Stimulated activated CD8-positive, alpha-beta memory T cell treated with anti-CD3 and anti-CD28 coated beads, Interleukin-4, amount 100 ng/mL, for 48 hours (primary cell): ENCODE measurements around the gene ZBTB7C.

Source experiments
- DNase-seq: peaks from one replicate; pipeline ENCODE4 v3.0.0-alpha.2; 2020

Gene ZBTB7C

GRCh38 chr18:48132797-48133655 lies 276.2 kb downstream of the ZBTB7C start:
- DNase-seq, result no peak

GRCh38 chr18:48131042-48131441 lies 278.1 kb downstream of the ZBTB7C start:
- no peak for DNase-seq

GRCh38 chr18:48129621-48130082 lies 279.5 kb downstream of the ZBTB7C start:
- no peak for DNase-seq

GRCh38 chr18:48127606-48128005 lies 281.6 kb downstream of the ZBTB7C start:
- no peak for DNase-seq

- no peak for DNase-seq
These were observed 282.9 kb downstream of the ZBTB7C start for GRCh38 chr18:48126240-48126639.

- DNase-seq, result no peak
These were observed 283.5 kb downstream of the ZBTB7C start for GRCh38 chr18:48125724-48126123.

- peak; percentile 61 for DNase-seq
These were observed 284.1 kb downstream of the ZBTB7C start for GRCh38 chr18:48124857-48125626.

- DNase-seq, result no peak
These were observed 285.2 kb downstream of the ZBTB7C start for GRCh38 chr18:48123941-48124340.

- no peak for DNase-seq
These were observed 285.9 kb downstream of the ZBTB7C start for GRCh38 chr18:48123324-48123723.

GRCh38 chr18:48122816-48123215 lies 286.4 kb downstream of the ZBTB7C start:
- no peak for DNase-seq

- no peak for DNase-seq
These were observed 286.8 kb downstream of the ZBTB7C start for GRCh38 chr18:48122376-48122775.

GRCh38 chr18:48121752-48122151 lies 287.4 kb downstream of the ZBTB7C start:
- no peak for DNase-seq

GRCh38 chr18:48119204-48119603 lies 290.0 kb downstream of the ZBTB7C start:
- no peak for DNase-seq

- DNase-seq, result no peak
These were observed 292.1 kb downstream of the ZBTB7C start for GRCh38 chr18:48116873-48117630.

GRCh38 chr18:48116017-48116416 lies 293.2 kb downstream of the ZBTB7C start:
- DNase-seq, result no peak

- DNase-seq, result no peak
These were observed 295.5 kb downstream of the ZBTB7C start for GRCh38 chr18:48113691-48114090.

GRCh38 chr18:48111587-48111986 lies 297.6 kb downstream of the ZBTB7C start:
- DNase-seq, result no peak

- DNase-seq, result no peak
These were observed 298.4 kb downstream of the ZBTB7C start for GRCh38 chr18:48110797-48111196.

- DNase-seq, result no peak
These were observed 299.2 kb downstream of the ZBTB7C start for GRCh38 chr18:48109961-48110493.

GRCh38 chr18:48108136-48108535 lies 301.0 kb downstream of the ZBTB7C start:
- no peak for DNase-seq

GRCh38 chr18:48106976-48107781 lies 302.0 kb downstream of the ZBTB7C start:
- no peak for DNase-seq

- no peak for DNase-seq
These were observed 302.7 kb downstream of the ZBTB7C start for GRCh38 chr18:48106498-48106897.
